B cell (primary cell): ENCODE data around the gene ZNF354C. TPM values are rescaled to one million over a fixed set of nuclear protein-coding genes. Genes with fewer than 3 reads are reported as not detected.

Experiments
- ATAC-seq: fragments of 200-7000 bp; cut with Tn5 transposase; one replicate; pipeline ENCODE4 v1.10.0; 2021; ENCODE audit warnings: low read depth, mild to moderate bottlenecking, moderate number of reproducible peaks, moderate library complexity
- CTCF ChIA-PET: fragments of 350-600 bp; sonication (Branson Sonifier 250); formaldehyde crosslinking; loops from one replicate; lab custom pipeline; 2021; ENCODE audit warnings: antibody characterized with exemption, inconsistent platforms; lab: Charles Lee
- POLR2A ChIA-PET: fragments of 350-600 bp; sonication (Branson Sonifier 250); formaldehyde crosslinking; loops from one replicate; lab custom pipeline; 2021; ENCODE audit warnings: antibody characterized with exemption; lab: Charles Lee
- DNase-seq: peaks from one replicate; pipeline ENCODE4 v3.0.0; 2013
- H2AFZ ChIP-seq: 2 replicates; pipeline ENCODE4 v1.6.1; 2012; ENCODE audit warnings: mild to moderate bottlenecking, low read depth, low read length; ENCODE audit not compliant: insufficient read depth, poor library complexity, severe bottlenecking
- H3K27ac ChIP-seq, 2 donors: 1 replicate in 1 of 2; 2 replicates in 1 of 2; pipeline ENCODE4 v1.5.1; 2012 to 2013; ENCODE audit warnings: low read length in 2 of 2, mild to moderate bottlenecking in 2 of 2, moderate library complexity in 1 of 2
- H3K27me3 ChIP-seq, 4 experiments: fragments of 200-600 bp in 1 of 4; sonication (generic) in 1 of 4; replicated peaks in 1 of 4; 1 replicate in 2 of 4; 2 replicates in 2 of 4; pipeline versions ENCODE4 v1.6.1 to v1.7.0; 2013 to 2016; ENCODE audit warnings: low read length in 3 of 4, mild to moderate bottlenecking in 2 of 4, mixed read lengths in 1 of 4, moderate library complexity in 1 of 4; ENCODE audit not compliant: insufficient read depth in 4 of 4, control insufficient read depth in 3 of 4; ENCODE audit errors: control extremely low read depth in 1 of 4
- H3K36me3 ChIP-seq, 2 experiments: replicated peaks in 1 of 2; 1 replicate in 1 of 2; 2 replicates in 1 of 2; pipeline versions ENCODE4 v1.6.1 to v1.7.1; 2013; ENCODE audit warnings: low read length in 1 of 2; ENCODE audit not compliant: insufficient read depth in 2 of 2, control insufficient read depth in 1 of 2; ENCODE audit errors: control extremely low read depth in 1 of 2, extremely low read depth in 1 of 2
- H3K4me1 ChIP-seq, 2 donors: fragments of 200-600 bp in 1 of 2; sonication (generic) in 1 of 2; 1 replicate in 1 of 2; 2 replicates in 1 of 2; pipeline versions ENCODE4 v1.5.1 to v1.6.1; 2013 to 2017; ENCODE audit warnings: low read length in 2 of 2; ENCODE audit not compliant: control insufficient read depth in 2 of 2, insufficient read depth in 2 of 2
- H3K4me2 ChIP-seq: replicated peaks from 2 replicates; pipeline ENCODE3; 2012; ENCODE audit warnings: mild to moderate bottlenecking, low read depth, low read length; ENCODE audit not compliant: poor library complexity, severe bottlenecking
- H3K4me3 ChIP-seq, 5 experiments: fragments of 200-600 bp in 1 of 5; sonication (generic) in 1 of 5; 1 replicate in 3 of 5; 2 replicates in 2 of 5; pipeline versions ENCODE4 v1.5.1 to v1.7.0; 2011 to 2016; ENCODE audit warnings: low read length in 4 of 5, mild to moderate bottlenecking in 4 of 5, low read depth in 2 of 5, control low read depth in 1 of 5, moderate library complexity in 1 of 5; ENCODE audit not compliant: insufficient read depth in 1 of 5; ENCODE audit errors: control extremely low read depth in 1 of 5, extremely low read depth in 1 of 5
- H3K79me2 ChIP-seq: fragments of 200-600 bp; sonication (generic); one replicate; pipeline ENCODE4 v1.6.0; 2016; ENCODE audit warnings: low read length; ENCODE audit not compliant: control insufficient read depth, insufficient read depth
- H3K9ac ChIP-seq: fragments of 200-600 bp; sonication (generic); 2 replicates; pipeline ENCODE4 v1.6.1; 2017; ENCODE audit warnings: mild to moderate bottlenecking, low read length, moderate library complexity
- H3K9me3 ChIP-seq, 3 donors: one replicate each; pipeline versions ENCODE4 v1.6.1 to v1.7.1; 2013; ENCODE audit warnings: low read length in 2 of 3; ENCODE audit not compliant: control insufficient read depth in 2 of 3, insufficient read depth in 1 of 3; ENCODE audit errors: control extremely low read depth in 1 of 3
- H4K20me1 ChIP-seq: 2 replicates; pipeline ENCODE4 v1.6.0; 2012; ENCODE audit warnings: mild to moderate bottlenecking, low read length; ENCODE audit not compliant: insufficient read depth, control insufficient read depth, poor library complexity, severe bottlenecking
- H3K27ac Mint-ChIP-seq: one replicate; pipeline ENCODE4 v1.8.0; 2021; ENCODE audit warnings: mixed read lengths
- H3K27me3 Mint-ChIP-seq: one replicate; pipeline ENCODE4 v1.8.0; 2021; ENCODE audit warnings: mixed read lengths
- H3K4me1 Mint-ChIP-seq: one replicate; pipeline ENCODE4 v1.8.0; 2021; ENCODE audit warnings: mixed read lengths
- H3K4me3 Mint-ChIP-seq: one replicate; pipeline ENCODE4 v1.8.0; 2021; ENCODE audit warnings: mixed read lengths
- H3K9me3 Mint-ChIP-seq: one replicate; pipeline ENCODE4 v1.8.0; 2022; ENCODE audit warnings: mixed read lengths; ENCODE audit not compliant: insufficient read depth
- CTCF ChIP-seq: fragments of 200-600 bp; IDR thresholded peaks from one replicate; pipeline ENCODE4 v1.8.0; 2022; ENCODE audit warnings: antibody characterized with exemption, mild to moderate bottlenecking
- EZH2 ChIP-seq: IDR thresholded peaks from 2 replicates; pipeline ENCODE4 v1.6.1; 2012; ENCODE audit warnings: borderline replicate concordance, low read depth, mild to moderate bottlenecking, moderate library complexity, low read length; ENCODE audit not compliant: insufficient read depth, poor library complexity, severe bottlenecking
- WGBS: methylation state at CpG from one replicate; pipeline ENCODE4 v1.1.5; 2013; ENCODE audit warnings: missing lambda C conversion rate; ENCODE audit not compliant: insufficient coverage; 5-methylcytosine and 5-hydroxymethylcytosine counted together
- intact Hi-C: fragments of 100-400 bp; cut with micrococcal nuclease; formaldehyde crosslinking; loops from one replicate; pipeline ENCODE4 v1.10.0; 2022
- polyA plus RNA-seq: library from polyadenylated mRNA; depleted of rRNA; stranded (reverse); fragments of >200 nt; gene quantifications from 2 replicates; pipeline ENCODE4 v1.2.3, GENCODE V29; 2012
- total RNA-seq, 2 donors: library from RNA; stranded (reverse); fragments of 120-200 nt in 1 of 2; gene quantifications; 1 replicate in 1 of 2; 2 replicates in 1 of 2; pipeline versions ENCODE4 v1.2.3 to v1.2.4, GENCODE V29; 2013 to 2022

ZNF354C gene
- total and polyA plus RNA-seq, 2 donors (not counting 1 experiment from before 2014, with no cell fraction given): 2.2 to 9.5 TPM

GRCh38 chr5:179023528-179024189 lies 36.5 kb upstream of the ZNF354C start, which contains the start of gene ZNF879:
TSS of gene ZNF879 (plus strand) at chr5:179023804. CDS start at chr5:179025005, 1,201 bp downstream.
- ATAC-seq: peak; percentile 94
- DNase-seq: peak; percentile 97
- H3K4me3 Mint-ChIP-seq: peak within 1 kb of the TSS; percentile 97
- peak within 1 kb of the TSS; percentile 91 for H3K27ac Mint-ChIP-seq
- Histone ChIP-seq H3K4me2 (peak within 1 kb of the TSS; percentile 84), H3K36me3 (peaks cover 6 to 29% of the 10 kb centered on the region in 2 experiments), H3K9ac (peak within 1 kb of the TSS; percentile 90), H3K27ac (peak within 1 kb of the TSS in 1 of 2 donors; percentile 76), H4K20me1 (no peaks in the 10 kb centered on the region), H3K27me3 (no peaks in the 10 kb centered on the region), H2AFZ (peak within 1 kb of the TSS; percentile 94), H3K9me3 (peaks cover 6 to 53% (median 7%) of the 10 kb centered on the region in 3 donors), H3K4me3 (peak within 1 kb of the TSS; percentile 53 to 74 (median 67)), H3K79me2 (peaks cover 18% of the 10 kb centered on the region), H3K4me1 (peaks cover 7 to 18% of the 10 kb centered on the region in 2 donors)
- peaks cover 15% of the 10 kb centered on the region for H3K4me1 Mint-ChIP-seq
- H3K9me3 Mint-ChIP-seq: peaks cover 11% of the 10 kb centered on the region
- intact Hi-C loops: loop anchor here (1.0 to 2.0 kb wide), 5 partner anchors 37 to 599 kb away; partner anchors contain the start of genes CLK4, HNRNPH1, ZNF354A and ZNF354B
- POLR2A ChIA-PET: interaction anchor here (1.0 kb wide), 1 partner anchor 37 kb away, joined by 3 read pairs; the partner anchor contains the start of gene ZNF354C
- TF ChIP-seq EZH2 (no peak), CTCF (no peak)
- CTCF ChIA-PET: interaction anchor here (1.4 kb wide), 1 partner anchor 37 kb away, joined by 4 read pairs; the partner anchor contains the start of gene ZNF354C
- WGBS: under 1% methylated on average over 69 of the region's 72 CpGs
- H3K27me3 Mint-ChIP-seq: no peaks in the 10 kb centered on the region

GRCh38 chr5:179033004-179033580 lies 27.1 kb upstream of the ZNF354C start:
- no peak for ATAC-seq
- no peaks in the 10 kb centered on the region for H3K27me3 Mint-ChIP-seq
- Histone ChIP-seq H3K79me2 (no peaks in the 10 kb centered on the region), H3K4me3 (no peak overlapping the region), H3K36me3 (peaks cover 9 to 47% of the 10 kb centered on the region in 2 experiments), H3K9me3 (peaks cover 25 to 86% (median 48%) of the 10 kb centered on the region in 3 donors), H3K9ac (no peak overlapping the region), H3K27me3 (no peaks in the 10 kb centered on the region), H3K4me2 (no peak overlapping the region), H3K27ac (no peak overlapping the region), H4K20me1 (no peaks in the 10 kb centered on the region), H3K4me1 (no peaks in the 10 kb centered on the region), H2AFZ (no peak overlapping the region)
- DNase-seq: no peak
- no CpG with 5 or more reads among the region's 7 CpGs for WGBS
- intact Hi-C loops: no loop called here
- H3K27ac Mint-ChIP-seq: no peak overlapping the region
- ChIA-PET POLR2A (no interaction called here), CTCF (no interaction called here)
- H3K9me3 Mint-ChIP-seq: peaks cover 25% of the 10 kb centered on the region
- no peaks in the 10 kb centered on the region for H3K4me1 Mint-ChIP-seq
- TF ChIP-seq CTCF: no peak
- TF ChIP-seq EZH2: no peak
- H3K4me3 Mint-ChIP-seq: no peak overlapping the region
